GM12874 (cell line): ENCODE measurements around the gene NSG1.

Experiments used
- TF ChIP-seq, protein P1 (sequence below): IDR thresholded peaks from 2 replicates; pipeline ENCODE4 v1.5.1; 2011; ENCODE audit warnings: low read depth, mild to moderate bottlenecking, control low read depth, low read length, moderate library complexity; ENCODE audit not compliant: insufficient read depth

Gene NSG1

DNA sequence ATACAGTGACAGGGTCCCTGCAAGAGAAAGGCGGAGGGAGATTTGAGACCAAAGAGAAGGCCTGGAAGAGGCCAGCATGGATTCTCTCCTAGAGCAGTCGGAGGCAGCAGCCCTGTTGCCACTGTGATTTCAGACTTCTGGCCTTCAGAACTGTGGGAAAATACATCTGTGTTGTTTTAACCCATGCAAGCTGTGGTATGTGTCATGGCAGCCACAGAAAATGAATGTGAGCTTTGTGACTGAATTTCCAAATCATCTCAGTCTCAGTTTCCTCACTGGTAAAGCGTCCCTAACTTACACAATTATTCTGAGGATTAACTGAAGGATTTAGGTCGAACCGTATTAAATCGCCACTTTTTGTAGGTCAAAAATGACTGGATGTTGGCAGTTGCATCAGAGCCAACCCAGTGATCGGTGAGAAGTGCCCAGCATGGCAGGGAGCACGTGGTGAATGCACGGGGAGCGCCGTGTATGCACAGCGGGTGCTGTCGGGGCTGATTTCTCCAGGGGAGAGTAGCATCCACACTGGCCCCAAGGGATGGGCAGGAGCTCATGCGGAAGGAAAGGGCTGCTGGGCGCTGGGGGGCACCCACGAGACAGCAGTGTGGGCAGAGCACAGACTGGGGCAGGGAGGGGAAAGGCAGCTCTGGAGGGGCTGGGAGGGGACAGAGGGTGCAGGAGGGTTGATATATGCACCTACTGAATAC lies 23.8 kb upstream of the NSG1 start:
- TF ChIP-seq, protein P1, sequence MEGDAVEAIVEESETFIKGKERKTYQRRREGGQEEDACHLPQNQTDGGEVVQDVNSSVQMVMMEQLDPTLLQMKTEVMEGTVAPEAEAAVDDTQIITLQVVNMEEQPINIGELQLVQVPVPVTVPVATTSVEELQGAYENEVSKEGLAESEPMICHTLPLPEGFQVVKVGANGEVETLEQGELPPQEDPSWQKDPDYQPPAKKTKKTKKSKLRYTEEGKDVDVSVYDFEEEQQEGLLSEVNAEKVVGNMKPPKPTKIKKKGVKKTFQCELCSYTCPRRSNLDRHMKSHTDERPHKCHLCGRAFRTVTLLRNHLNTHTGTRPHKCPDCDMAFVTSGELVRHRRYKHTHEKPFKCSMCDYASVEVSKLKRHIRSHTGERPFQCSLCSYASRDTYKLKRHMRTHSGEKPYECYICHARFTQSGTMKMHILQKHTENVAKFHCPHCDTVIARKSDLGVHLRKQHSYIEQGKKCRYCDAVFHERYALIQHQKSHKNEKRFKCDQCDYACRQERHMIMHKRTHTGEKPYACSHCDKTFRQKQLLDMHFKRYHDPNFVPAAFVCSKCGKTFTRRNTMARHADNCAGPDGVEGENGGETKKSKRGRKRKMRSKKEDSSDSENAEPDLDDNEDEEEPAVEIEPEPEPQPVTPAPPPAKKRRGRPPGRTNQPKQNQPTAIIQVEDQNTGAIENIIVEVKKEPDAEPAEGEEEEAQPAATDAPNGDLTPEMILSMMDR: no peak

DNA sequence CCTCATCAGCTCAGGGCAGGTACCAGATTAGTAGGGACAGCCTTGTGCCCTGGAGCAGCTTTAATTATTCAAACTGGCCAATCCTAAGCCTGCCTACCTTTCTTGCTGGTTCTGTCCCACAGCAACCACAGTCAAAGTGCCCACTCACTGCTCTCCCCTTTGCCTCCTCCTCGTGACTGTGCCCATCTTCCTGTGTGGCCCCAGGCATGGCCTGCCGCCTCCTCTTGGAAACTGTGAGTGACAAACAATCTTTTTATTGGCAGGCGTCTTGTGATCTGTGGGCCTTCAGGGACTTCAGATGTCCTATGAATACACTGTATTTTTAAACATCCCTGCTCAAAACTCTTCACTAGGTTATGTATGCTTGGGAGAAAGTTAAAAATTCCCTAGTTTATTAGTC lies 22.8 kb upstream of the NSG1 start:
- TF ChIP-seq, protein P1: no peak

DNA sequence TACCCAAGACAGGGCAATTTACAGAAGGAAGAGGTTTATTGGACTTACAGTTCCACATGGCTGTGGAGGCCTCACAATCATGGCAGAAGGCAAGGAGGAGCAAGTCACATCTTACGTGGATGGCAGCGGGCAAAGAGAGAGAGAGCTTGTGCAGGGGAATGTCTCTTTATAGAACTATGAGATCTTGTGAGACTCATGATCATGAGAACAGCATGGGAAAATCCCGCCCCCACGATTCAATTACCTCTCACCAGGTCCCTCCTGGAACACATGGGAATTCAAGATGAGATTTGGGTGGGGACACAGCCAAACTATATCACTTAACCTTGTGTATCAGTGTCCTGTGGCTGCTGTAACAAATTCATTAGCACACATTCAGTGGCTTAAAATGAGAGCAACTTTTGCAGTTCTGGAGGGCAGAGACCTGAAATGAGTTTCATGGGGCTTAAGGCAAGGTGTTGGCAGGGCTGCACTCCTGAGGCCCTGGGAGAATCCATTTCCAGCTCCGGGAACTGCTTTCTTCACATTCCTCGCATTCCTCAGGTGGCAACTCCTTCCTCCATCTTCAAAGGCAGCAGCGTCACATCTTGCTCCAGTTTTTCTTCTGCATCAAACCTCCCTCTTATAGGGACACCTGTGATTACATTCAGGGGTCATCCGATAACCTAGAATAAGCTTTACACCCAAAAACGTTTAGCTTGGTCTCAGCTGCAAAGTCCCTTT lies 22.3 kb upstream of the NSG1 start:
- TF ChIP-seq, protein P1: no peak

DNA sequence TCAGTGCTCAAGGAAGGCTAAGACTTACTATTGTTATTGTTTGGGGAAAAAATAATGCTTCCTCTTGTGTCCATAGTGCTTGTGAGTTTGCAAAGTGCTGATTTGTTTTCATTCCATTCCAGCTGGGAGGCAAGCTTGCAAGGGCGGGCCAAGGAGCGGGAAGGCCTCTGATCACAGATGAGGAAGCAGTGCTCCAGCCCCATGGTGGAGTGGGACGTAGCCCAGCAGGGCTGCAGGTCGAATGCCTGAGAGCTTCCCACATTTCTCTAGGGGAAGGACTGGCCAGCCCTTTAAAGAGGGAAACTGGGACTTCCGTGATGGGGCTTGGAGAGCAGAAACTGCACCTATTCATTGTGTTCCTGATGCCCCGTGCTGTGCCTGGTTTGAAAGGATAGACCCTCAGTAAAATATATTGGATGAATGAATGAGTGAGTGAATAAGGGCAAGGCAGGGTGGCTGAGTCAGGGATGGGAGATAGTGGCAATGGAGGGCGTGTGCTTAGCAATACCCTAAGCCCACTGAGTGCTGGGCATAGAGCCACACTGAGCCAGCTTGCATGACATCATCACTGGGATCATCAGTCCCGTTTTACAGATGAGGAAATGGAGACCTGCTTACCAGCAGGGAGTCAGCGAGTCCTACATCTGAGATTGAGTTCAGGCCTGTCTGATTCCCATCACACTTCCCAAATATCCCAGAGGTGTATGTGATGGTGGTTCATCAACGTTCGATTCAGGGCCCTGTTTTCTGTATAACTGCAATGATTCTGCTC lies 17.9 kb upstream of the NSG1 start:
- TF ChIP-seq, protein P1: no peak

DNA sequence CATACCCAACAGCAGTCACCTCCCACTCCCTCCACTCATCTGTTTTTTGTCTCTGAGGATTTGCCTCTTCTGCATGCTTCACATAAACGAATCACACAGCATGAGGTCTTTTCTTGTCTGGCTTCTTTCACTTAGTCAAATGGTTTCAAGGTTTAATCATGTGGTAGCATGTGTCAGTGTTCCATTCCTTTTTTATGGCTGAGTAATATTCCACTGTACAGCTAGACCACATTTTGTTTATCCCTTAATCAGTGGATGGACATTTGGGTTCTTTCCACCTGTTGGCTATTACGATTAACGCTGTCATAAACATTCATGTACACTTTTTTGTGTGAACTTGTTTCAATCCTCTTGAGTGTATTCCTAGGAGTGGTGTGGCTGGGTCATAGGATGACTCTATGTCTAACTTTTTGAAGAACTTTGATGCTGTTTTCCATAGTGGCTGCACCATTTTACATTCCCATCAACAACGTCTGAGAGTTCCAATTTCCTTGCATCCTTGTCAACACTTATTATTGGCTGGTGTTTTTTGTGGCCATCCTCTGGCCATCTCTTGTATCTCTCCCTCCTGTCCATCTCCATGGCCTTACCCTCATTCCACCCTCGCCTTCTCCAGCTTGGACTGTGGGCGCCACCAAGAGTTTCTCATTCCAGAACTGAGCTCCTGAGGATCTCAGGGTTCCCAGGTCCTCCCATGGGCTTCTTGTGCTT lies 12.4 kb upstream of the NSG1 start:
- TF ChIP-seq, protein P1: no peak

DNA sequence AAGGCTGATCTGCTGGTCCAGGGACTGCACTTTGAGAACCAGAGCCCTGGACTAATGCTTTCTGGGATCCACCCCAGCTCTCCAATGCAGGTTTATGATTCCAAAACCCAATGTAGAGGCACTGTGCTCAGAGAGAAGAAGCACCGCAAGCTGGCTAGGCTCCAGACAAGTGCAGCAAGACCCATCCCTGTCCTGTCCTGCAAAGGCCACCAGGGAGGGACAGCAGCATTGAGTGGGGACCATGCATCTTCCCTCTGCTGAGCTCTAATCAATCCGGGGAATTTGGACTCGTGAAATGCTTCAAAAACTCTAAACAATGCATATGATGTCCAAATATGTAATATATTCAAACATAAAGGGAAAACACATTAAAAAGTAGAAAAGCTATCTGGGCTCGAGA lies 10.8 kb upstream of the NSG1 start:
- TF ChIP-seq, protein P1: no peak

DNA sequence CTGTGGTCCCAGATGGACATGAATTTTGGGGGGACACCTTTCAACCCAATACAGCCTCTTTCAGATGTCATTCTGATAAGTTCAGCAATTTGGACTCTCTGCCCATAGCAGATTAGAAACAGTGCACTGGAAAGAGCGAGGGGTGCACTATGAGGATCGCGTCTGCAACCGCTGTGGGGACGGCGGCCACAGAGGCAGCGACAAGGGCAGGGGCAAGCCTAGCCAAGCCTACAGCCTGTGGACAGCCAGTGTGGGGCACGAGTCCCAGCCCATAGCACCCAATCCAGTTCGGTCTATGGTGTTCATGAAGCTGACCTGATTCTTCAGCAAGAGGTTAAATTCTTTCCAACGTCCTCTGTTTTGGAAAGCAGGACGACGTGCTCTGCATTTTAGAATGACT lies 9.7 kb upstream of the NSG1 start:
- TF ChIP-seq, protein P1: no peak
